Smooth muscle cell (in vitro differentiated cells): ENCODE results near the gene NOVA1. TPM values are rescaled to one million over a fixed set of nuclear protein-coding genes. Genes with fewer than 3 reads are reported as not detected.
A peak's percentile ranks its signal among the peaks of the same experiment; 100 is the strongest.
"Not testable (repeated sequence)": the region's sequence is repeated elsewhere in the genome, so short reads cannot be mapped to it uniquely, and the experiment has no call there.

Experiments used
- DNase-seq: peaks from one replicate; lab custom pipeline; 2025; ENCODE audit not compliant: unreplicated experiment; lab: John Stamatoyannopoulos, UW
- H2AFZ ChIP-seq: fragments of 200-600 bp; sonication (generic); 2 replicates; pipeline ENCODE4 v1.6.0; 2016; ENCODE audit warnings: antibody characterized with exemption, low read depth, mild to moderate bottlenecking
- H3F3A ChIP-seq: fragments of 200-600 bp; sonication (generic); 2 replicates; pipeline ENCODE4 v1.6.0; 2017; ENCODE audit warnings: antibody characterized with exemption, low read depth
- H3K27ac ChIP-seq: fragments of 200-600 bp; sonication (generic); 2 replicates; pipeline ENCODE4 v1.5.1; 2016; ENCODE audit warnings: low read depth, mild to moderate bottlenecking
- H3K27me3 ChIP-seq: fragments of 200-600 bp; sonication (generic); 2 replicates; pipeline ENCODE4 v1.6.1; 2016; ENCODE audit warnings: low read depth, mild to moderate bottlenecking
- H3K36me3 ChIP-seq: fragments of 200-600 bp; sonication (generic); 2 replicates; pipeline ENCODE4 v1.5.1; 2016; ENCODE audit warnings: low read depth
- H3K4me1 ChIP-seq: fragments of 200-600 bp; sonication (generic); 2 replicates; pipeline ENCODE4 v1.5.1; 2016; ENCODE audit warnings: low read depth
- H3K4me2 ChIP-seq: fragments of 200-600 bp; sonication (generic); 2 replicates; pipeline ENCODE4 v1.6.0; 2016; ENCODE audit warnings: mild to moderate bottlenecking
- H3K4me3 ChIP-seq: fragments of 200-600 bp; sonication (generic); 2 replicates; pipeline ENCODE4 v1.5.1; 2016; ENCODE audit warnings: mild to moderate bottlenecking
- H3K79me2 ChIP-seq: fragments of 200-600 bp; sonication (generic); 2 replicates; pipeline ENCODE4 v1.6.0; 2016; ENCODE audit warnings: low read depth, mild to moderate bottlenecking
- H3K9ac ChIP-seq: fragments of 200-600 bp; sonication (generic); 2 replicates; pipeline ENCODE4 v1.6.0; 2016; ENCODE audit warnings: low read depth
- H3K9me3 ChIP-seq: fragments of 200-600 bp; sonication (generic); replicated peaks from 2 replicates; pipeline ENCODE4 v1.5.1; 2016; ENCODE audit warnings: low read depth
- H4K20me1 ChIP-seq: fragments of 200-600 bp; sonication (generic); 2 replicates; pipeline ENCODE4 v1.6.0; 2016; ENCODE audit warnings: low read depth
- WGBS: methylation state at CpG from one replicate; pipeline ENCODE4 v1.1.7; 2016; ENCODE audit warnings: low lambda C conversion rate; 5-methylcytosine and 5-hydroxymethylcytosine counted together
- polyA plus RNA-seq: library from polyadenylated mRNA; unstranded; fragments of >200 nt; fragmentation: Nextera tagmentation; extraction: Ambion mirVana; gene quantifications from 2 replicates; pipeline ENCODE4 v1.2.1, GENCODE V29; 2016
- total RNA-seq: library from RNA; depleted of rRNA; stranded (reverse); fragments of >200 nt; gene quantifications from 2 replicates; pipeline ENCODE4 v1.2.3, GENCODE V29; 2014
- TF ChIP-seq, protein P1 (sequence below): fragments of 200-600 bp; sonication (generic); IDR thresholded peaks from 2 replicates; pipeline ENCODE4 v1.5.1; 2017; ENCODE audit warnings: borderline replicate concordance, mild to moderate bottlenecking, antibody characterized with exemption; ENCODE audit not compliant: insufficient read depth, poor library complexity, severe bottlenecking

NOVA1 gene, protein sequence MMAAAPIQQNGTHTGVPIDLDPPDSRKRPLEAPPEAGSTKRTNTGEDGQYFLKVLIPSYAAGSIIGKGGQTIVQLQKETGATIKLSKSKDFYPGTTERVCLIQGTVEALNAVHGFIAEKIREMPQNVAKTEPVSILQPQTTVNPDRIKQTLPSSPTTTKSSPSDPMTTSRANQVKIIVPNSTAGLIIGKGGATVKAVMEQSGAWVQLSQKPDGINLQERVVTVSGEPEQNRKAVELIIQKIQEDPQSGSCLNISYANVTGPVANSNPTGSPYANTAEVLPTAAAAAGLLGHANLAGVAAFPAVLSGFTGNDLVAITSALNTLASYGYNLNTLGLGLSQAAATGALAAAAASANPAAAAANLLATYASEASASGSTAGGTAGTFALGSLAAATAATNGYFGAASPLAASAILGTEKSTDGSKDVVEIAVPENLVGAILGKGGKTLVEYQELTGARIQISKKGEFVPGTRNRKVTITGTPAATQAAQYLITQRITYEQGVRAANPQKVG
- 1.0 and 4.6 TPM in 2 replicates for total RNA-seq
- polyA plus RNA-seq = 0.98 and 1.2 TPM in 2 replicates

DNA sequence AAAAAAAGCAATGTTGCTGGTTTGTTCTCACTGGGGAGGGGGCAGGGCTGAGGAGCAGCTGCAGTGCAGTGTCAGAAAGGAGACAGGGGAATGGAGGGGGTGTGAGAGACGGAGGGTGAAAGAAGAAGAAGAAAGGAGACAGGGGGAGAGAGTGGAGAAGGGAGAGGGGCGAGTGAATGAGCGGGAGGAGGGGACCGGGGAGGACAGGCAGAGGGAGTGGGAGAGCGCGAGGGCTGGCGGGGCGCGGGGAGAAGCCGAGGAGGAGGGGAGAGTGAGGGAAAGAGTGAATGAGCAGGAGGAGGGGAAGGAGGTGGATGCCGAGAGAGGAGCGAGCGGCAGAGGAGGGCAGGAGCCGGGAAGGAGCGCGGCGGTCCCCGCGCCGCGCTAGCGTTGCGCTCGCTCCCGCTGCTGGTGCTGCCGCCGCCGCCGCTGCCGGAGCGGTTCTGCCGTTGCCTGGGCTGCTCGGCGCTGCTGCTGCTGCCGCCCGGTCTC, at the start of gene NOVA1:
TSS of gene NOVA1 (minus strand) at position 445 of the 492 bp plus-strand sequence. CDS start 597 bp downstream, outside the sequence.
- peak within 1 kb of the TSS; percentile 92 for H3K4me2 ChIP-seq
- H3K9me3 ChIP-seq = no peaks in the 10 kb centered on the region
- H3K4me1 ChIP-seq = no peaks in the 10 kb centered on the region
- H3K9ac ChIP-seq = peak within 1 kb of the TSS; percentile 43
- TF ChIP-seq, protein P1, sequence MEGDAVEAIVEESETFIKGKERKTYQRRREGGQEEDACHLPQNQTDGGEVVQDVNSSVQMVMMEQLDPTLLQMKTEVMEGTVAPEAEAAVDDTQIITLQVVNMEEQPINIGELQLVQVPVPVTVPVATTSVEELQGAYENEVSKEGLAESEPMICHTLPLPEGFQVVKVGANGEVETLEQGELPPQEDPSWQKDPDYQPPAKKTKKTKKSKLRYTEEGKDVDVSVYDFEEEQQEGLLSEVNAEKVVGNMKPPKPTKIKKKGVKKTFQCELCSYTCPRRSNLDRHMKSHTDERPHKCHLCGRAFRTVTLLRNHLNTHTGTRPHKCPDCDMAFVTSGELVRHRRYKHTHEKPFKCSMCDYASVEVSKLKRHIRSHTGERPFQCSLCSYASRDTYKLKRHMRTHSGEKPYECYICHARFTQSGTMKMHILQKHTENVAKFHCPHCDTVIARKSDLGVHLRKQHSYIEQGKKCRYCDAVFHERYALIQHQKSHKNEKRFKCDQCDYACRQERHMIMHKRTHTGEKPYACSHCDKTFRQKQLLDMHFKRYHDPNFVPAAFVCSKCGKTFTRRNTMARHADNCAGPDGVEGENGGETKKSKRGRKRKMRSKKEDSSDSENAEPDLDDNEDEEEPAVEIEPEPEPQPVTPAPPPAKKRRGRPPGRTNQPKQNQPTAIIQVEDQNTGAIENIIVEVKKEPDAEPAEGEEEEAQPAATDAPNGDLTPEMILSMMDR = no peak
- H3K79me2 ChIP-seq = no peaks in the 10 kb centered on the region
- 5% methylated on average over 4 of the region's 36 CpGs for WGBS
- no peaks in the 10 kb centered on the region for H3F3A ChIP-seq
- peak within 1 kb of the TSS; percentile 90 for H3K4me3 ChIP-seq
- H3K27ac ChIP-seq = peak within 1 kb of the TSS; percentile 39
- H3K36me3 ChIP-seq = no peaks in the 10 kb centered on the region
- DNase-seq = no peak
- H2AFZ ChIP-seq = peak within 1 kb of the TSS; percentile 98
- peaks cover 45% of the 10 kb centered on the region for H3K27me3 ChIP-seq
- no peaks in the 10 kb centered on the region for H4K20me1 ChIP-seq

DNA sequence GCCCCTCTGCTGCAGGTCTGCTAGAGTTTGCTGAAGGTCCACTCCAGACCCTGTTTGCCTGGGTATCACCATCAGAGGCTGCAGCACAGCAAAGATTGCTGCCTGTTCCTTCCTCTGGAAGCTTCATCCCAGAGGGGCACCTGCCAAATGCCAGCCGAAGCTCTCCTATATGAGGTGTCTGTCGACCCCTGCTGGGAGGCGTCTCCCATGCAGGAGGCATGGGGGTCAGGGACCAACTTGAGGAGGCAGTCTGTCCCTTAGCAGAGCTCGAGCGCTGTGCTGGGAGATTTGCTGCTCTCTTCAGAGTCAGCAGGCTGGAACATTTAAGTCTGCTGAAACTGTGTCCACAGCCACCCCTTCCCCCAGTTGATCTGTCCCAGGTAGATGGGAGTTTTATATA, 47.2 kb upstream of the NOVA1 start:
- not testable (repeated sequence) for H2AFZ ChIP-seq, H3F3A ChIP-seq, H3K27ac ChIP-seq, H3K79me2 ChIP-seq, H3K4me2 ChIP-seq, H3K4me3 ChIP-seq, H3K9ac ChIP-seq, H3K4me1 ChIP-seq, H3K36me3 ChIP-seq, H3K27me3 ChIP-seq, H3K9me3 ChIP-seq, H4K20me1 ChIP-seq, DNase-seq
- WGBS = 91% methylated on average over 5 of the region's 5 CpGs

DNA sequence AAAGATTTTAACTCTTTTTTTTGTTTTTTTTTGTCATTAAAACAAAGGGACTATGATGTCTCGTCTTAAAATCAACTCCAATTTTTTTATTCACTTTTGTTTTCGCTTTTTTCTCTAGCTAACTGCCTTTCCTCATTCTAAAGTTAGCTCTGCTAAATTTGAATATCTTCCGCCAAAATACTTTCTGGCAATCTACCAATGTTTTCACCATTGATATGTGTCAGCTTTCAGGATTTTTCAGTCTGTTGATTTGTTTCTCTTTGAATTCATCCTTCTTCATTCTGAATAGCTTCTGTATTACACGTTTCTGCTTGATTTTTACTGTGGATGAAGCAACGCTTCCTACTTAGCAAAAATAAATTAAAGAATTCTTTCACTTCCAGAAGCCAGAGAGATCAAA, 38.7 kb upstream of the NOVA1 start:
- Histone ChIP-seq H3K79me2 (no peaks in the 10 kb centered on the region), H3K4me2 (no peak overlapping the region), H3K9me3 (no peaks in the 10 kb centered on the region), H4K20me1 (no peaks in the 10 kb centered on the region), H2AFZ (peak overlapping the region; percentile 43), H3K4me3 (no peak overlapping the region), H3K27ac (no peak overlapping the region), H3K9ac (no peak overlapping the region), H3F3A (no peaks in the 10 kb centered on the region), H3K36me3 (no peaks in the 10 kb centered on the region), H3K4me1 (no peaks in the 10 kb centered on the region), H3K27me3 (no peaks in the 10 kb centered on the region)
- TF ChIP-seq, protein P1 = no peak
- 82% methylated on average over 5 of the region's 5 CpGs for WGBS
- no peak for DNase-seq

DNA sequence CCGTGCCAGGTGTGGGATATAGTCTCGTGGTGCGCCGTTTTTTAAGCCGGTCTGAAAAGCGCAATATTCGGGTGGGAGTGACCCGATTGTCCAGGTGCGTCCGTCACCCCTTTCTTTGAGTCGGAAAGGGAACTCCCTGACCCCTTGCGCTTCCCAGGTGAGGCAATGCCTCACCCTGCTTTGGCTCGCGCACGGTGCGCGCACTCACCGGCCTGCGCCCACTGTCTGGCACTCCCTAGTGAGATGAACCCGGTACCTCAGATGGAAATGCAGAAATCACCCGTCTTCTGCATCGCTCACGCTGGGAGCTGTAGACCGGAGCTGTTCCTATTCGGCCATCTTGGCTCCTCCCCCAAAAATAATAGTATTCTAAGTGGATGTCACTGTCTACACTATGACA, 37.1 kb upstream of the NOVA1 start:
- H4K20me1 ChIP-seq, H3K79me2 ChIP-seq, DNase-seq, H3K4me1 ChIP-seq, H2AFZ ChIP-seq, H3K9me3 ChIP-seq, H3K9ac ChIP-seq, H3K36me3 ChIP-seq, H3K4me2 ChIP-seq, H3K27ac ChIP-seq, H3K27me3 ChIP-seq, H3K4me3 ChIP-seq, H3F3A ChIP-seq: not testable (repeated sequence)
- 80% methylated on average over 25 of the region's 25 CpGs for WGBS
